ENCODE data around the gene NOS2. TPM values are rescaled to one million over a fixed set of nuclear protein-coding genes. Genes with fewer than 3 reads are reported as not detected.
"Not testable (repeated sequence)": the region's sequence is repeated elsewhere in the genome, so short reads cannot be mapped to it uniquely, and the experiment has no call there.

The NOS2 gene
- total and polyA plus RNA-seq, 5 donors = 0.02 to 0.09 (median 0.08) TPM; not detected in 2

DNA sequence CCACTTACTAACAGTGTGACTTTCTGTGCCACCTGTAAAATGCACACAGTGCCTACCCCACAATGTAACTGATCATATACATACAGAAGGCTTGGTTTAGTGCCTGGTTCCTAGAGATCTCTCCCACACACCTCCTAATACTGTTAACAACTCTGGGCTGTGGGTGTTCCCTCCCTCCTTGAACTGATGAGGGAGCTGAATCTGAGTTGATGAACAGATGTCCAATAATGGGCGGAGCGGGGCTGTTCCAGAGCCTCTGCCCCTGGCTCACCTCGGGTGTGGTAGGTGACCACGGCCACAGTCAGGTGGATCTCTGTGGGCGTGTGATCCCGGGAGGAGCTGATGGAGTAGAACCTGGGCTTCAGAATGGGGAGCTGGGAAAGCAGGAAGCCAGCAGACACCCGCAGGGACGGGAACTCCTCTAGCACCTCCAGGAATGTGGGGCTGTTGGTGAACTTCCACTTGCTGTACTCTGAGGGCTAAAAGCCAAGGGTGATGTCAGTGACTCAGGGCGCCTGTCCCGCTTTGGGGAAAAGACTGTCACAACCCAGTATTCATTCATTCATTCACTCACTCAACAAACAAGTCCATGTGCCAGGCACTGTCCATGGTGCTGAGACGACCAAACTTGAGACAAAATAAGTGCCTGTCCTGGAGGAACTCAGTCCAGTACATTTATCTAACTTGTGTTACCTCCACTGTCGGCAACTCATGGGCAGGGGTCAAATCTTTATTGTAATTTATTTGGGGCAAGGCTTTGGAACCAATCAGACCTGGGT, 37.6 kb downstream of the NOS2 start:
- H3K4me3 ChIP-seq (ENCODE audit: low read length) = no peak overlapping the region
- H3K9me3 ChIP-seq (ENCODE audit: control insufficient read depth, low read length) = no peaks in the 10 kb centered on the region
- no peaks in the 10 kb centered on the region for H3K4me1 ChIP-seq (ENCODE audit: control insufficient read depth, insufficient read depth, low read length)
- ATAC-seq (no peak), DNase-seq (peak in 1 of 3 donors; percentile 59)
- no peak overlapping the region for H3K27ac ChIP-seq (ENCODE audit: low read length)
- WGBS = 80% methylated on average over 12 of the region's 12 CpGs
- intact Hi-C loops (cut with DNase I) = loop anchor here in 2 of 4 donors (5.0 kb wide), 1 partner anchor 115 kb away; no protein-coding TSS in a partner anchor
- no peaks in the 10 kb centered on the region for H3K27me3 ChIP-seq (ENCODE audit: control insufficient read depth, insufficient read depth)

DNA sequence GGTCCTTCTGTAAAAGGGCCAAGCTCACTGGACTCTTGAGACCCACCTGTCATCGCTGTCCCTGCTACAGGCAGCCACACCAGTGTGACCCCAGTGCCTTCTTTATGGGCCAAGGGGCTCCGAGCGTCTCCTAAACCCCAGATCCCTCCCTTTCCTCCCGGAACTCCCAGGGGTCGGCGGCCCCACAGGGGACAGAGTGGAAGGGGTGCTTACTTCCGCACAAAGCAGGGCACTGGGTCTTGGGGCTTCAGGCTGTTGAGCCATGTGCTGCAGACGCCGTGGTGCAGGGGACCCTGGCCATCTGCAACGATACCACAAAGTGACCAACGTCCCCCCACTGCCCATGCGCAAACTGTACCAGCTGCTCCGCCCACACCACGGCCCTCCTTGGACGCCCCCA, 39.4 kb downstream of the NOS2 start:
- 89% methylated on average over 14 of the region's 15 CpGs for WGBS
- intact Hi-C loops (cut with DNase I) = loop anchor here in 2 of 4 donors (5.0 kb wide), 1 partner anchor 116 kb away; no protein-coding TSS in a partner anchor
- not testable (repeated sequence) for H3K27ac ChIP-seq (ENCODE audit: low read length); ATAC-seq; H3K4me3 ChIP-seq (ENCODE audit: low read length); H3K27me3 ChIP-seq (ENCODE audit: control insufficient read depth, insufficient read depth); H3K4me1 ChIP-seq (ENCODE audit: control insufficient read depth, insufficient read depth, low read length); DNase-seq; H3K9me3 ChIP-seq (ENCODE audit: control insufficient read depth, low read length)

DNA sequence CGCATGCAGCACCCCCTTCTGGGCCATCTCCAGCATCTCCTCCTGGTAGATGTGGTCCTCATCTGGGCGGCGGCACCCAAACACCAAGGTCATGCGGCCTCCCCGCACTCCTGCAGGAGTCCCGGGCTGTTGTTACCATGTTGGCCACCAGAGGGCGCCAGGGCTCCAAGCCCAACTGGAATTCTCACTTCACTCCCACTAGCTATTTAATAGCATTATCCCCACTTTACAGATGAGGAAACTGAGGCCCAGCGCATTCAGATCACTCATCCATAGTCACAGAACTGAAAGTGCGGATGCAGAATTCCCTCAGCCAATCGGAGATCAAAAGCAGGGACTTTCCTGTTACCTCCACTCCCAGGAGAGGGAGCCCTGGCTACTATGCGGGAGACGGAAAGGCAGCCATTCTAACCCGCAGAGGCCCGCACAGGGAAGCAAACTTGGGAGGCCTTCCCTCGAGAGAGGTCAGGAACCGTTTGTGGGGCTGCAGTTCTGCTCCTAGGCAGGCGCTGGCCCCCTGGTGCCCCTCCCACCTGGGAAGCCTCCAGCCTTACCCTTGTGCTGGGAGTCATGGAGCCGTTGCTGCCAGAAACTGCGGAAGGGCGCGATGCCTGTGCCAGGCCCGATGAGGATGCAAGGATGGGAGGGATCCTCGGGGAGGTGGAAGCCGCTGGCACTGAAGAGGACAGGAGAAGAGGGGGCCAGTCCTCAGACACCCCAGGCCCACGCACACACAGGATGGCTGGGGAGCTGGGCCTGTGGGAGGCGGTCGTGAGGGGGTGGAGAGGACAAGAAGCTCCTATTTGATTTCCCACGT, 40.1 kb downstream of the NOS2 start:
- peak in 1 of 2 donors; percentile 55 for ATAC-seq
- intact Hi-C loops (cut with DNase I) = loop anchor here in 2 of 4 donors (5.0 kb wide), 1 partner anchor 117 kb away; no protein-coding TSS in a partner anchor
- WGBS = 44% methylated on average over 28 of the region's 28 CpGs

DNA sequence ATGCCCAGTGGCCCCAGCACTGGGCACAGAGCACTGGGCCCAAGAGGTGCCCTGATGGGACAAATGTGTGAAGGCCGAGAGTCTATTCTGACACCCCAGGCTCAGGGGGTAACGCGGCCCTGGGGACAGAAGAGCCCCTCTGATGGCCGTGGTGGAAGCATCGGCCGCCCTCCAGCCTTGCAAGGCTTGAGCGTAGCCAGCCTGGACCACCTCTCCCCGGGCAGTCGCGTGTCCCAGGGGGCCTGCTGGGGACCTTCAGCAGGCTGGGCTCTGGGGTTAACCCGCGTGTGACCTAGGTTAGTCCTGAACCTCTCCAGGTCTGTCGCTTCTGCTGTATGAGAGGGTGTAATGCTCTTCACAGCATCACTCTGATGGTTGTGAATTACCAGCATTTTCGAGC, 40.8 kb downstream of the NOS2 start:
- no peaks in the 10 kb centered on the region for H3K27me3 ChIP-seq (ENCODE audit: control insufficient read depth, insufficient read depth)
- intact Hi-C loops (cut with DNase I) = loop anchor here in 3 of 4 donors (5.0 to 10.0 kb wide), 4 partner anchors 102 to 152 kb away; no protein-coding TSS in a partner anchor
- ATAC-seq (no peak), DNase-seq (no peak)
- H3K4me1 ChIP-seq (ENCODE audit: control insufficient read depth, insufficient read depth, low read length) = no peaks in the 10 kb centered on the region
- no peak overlapping the region for H3K4me3 ChIP-seq (ENCODE audit: low read length)
- no peaks in the 10 kb centered on the region for H3K9me3 ChIP-seq (ENCODE audit: control insufficient read depth, low read length)
- H3K27ac ChIP-seq (ENCODE audit: low read length) = no peak overlapping the region
- 85% methylated on average over 14 of the region's 14 CpGs for WGBS

More for the DNA sequence above, 40.1 kb downstream of the NOS2 start:
- H3K9me3 ChIP-seq (ENCODE audit: control insufficient read depth, low read length) = no peaks in the 10 kb centered on the region
- H3K4me1 ChIP-seq (ENCODE audit: control insufficient read depth, insufficient read depth, low read length) = no peaks in the 10 kb centered on the region
- H3K4me3 ChIP-seq (ENCODE audit: low read length) = no peak overlapping the region
- no peak overlapping the region for H3K27ac ChIP-seq (ENCODE audit: low read length)
- no peaks in the 10 kb centered on the region for H3K27me3 ChIP-seq (ENCODE audit: control insufficient read depth, insufficient read depth)
- DNase-seq = peak; percentile 55 to 87 (median 86)

DNA sequence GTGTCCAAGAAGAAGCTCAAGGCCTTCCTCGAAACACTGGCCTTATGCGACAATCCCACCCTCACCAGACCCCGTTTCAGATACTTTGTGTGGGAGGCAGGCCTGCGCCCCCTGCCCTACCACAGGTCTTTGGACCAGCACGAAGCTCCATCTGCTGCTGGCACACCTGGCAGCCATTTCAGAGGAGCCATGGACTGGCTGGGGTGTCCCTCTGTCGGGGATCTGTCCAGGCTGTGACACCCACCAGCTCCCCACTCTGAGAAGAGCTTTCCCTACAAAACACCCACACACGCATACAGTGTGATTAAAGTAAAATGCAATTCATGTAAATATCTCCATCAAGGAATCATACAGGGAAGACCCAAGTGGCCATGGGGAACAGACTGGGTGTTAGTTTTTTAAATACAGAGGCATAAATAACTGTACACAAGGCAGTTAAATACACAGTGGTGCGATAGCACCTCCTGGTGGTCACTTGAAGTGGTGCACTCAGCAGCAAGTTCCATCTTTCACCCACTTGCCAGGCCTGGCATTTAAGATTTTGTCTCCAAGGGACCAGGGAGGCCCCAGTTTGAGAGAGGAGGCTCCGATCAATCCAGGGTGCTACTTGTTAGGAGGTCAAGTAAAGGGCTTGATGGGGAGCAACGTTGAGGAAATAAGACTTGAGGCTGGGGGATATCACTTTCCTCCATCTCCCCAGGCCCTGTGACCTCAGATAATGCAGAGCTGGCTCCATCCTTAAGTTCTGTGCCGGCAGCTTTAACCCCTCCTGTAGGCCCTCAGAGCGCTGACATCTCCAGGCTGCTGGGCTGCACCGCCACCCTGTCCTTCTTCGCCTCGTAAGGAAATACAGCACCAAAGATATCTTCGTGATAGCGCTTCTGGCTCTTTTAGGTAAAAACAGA, 43.6 kb downstream of the NOS2 start:
- no peaks in the 10 kb centered on the region for H3K4me1 ChIP-seq (ENCODE audit: control insufficient read depth, insufficient read depth, low read length)
- intact Hi-C loops (cut with DNase I) = loop anchor here (2.0 to 10.0 kb wide), 5 partner anchors 99 to 149 kb away; no protein-coding TSS in a partner anchor
- H3K4me3 ChIP-seq (ENCODE audit: low read length) = no peak overlapping the region
- WGBS = 71% methylated on average over 17 of the region's 17 CpGs
- H3K9me3 ChIP-seq (ENCODE audit: control insufficient read depth, low read length) = no peaks in the 10 kb centered on the region
- no peaks in the 10 kb centered on the region for H3K27me3 ChIP-seq (ENCODE audit: control insufficient read depth, insufficient read depth)
- DNase-seq (peak in 2 of 3 donors; percentile 35 to 66), ATAC-seq (no peak)
- no peak overlapping the region for H3K27ac ChIP-seq (ENCODE audit: low read length)

DNA sequence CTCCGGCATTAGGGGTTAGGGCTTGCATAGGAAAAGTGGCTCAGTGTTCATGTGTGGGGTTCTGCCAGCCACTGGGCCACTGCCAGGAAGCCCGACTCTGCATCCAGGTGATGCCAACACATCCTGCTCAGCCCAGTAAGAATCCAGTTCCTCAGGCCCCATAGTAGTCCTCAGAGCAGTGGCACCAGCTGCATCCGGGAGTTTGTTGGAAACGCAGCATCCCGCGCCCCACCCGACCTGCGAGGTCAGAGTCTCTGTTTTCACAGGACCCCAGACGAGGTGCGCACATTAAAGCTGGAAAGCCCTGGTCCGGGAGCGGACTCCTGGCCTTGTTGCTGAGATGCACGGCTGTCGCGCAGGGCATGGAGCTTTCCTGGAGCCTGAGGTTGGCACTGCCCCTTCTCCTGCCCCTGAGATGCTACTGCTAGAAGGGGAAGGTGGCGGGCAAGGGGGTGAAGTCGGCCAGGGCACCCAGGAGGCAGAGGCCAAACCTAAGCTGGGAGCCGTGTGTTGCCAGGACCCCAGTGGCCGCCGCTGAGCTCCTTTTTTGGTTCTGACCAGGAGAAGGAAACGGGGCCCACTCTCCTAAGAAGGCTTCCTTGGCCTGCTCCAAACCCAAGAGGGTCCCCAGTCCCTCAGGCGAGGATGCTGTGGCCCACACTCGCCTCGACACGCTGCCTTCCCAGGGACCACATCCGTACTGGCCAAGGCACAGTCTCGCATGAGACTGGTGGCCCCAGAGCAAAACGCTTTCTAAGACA, 44.4 kb downstream of the NOS2 start:
- ATAC-seq (no peak), DNase-seq (no peak)
- no peak overlapping the region for H3K4me3 ChIP-seq (ENCODE audit: low read length)
- H3K9me3 ChIP-seq (ENCODE audit: control insufficient read depth, low read length) = no peaks in the 10 kb centered on the region
- H3K4me1 ChIP-seq (ENCODE audit: control insufficient read depth, insufficient read depth, low read length) = no peaks in the 10 kb centered on the region
- 89% methylated on average over 28 of the region's 28 CpGs for WGBS
- H3K27me3 ChIP-seq (ENCODE audit: control insufficient read depth, insufficient read depth) = no peaks in the 10 kb centered on the region
- H3K27ac ChIP-seq (ENCODE audit: low read length) = no peak overlapping the region
- intact Hi-C loops (cut with DNase I) = loop anchor here (2.0 to 10.0 kb wide), 5 partner anchors 99 to 149 kb away; no protein-coding TSS in a partner anchor

DNA sequence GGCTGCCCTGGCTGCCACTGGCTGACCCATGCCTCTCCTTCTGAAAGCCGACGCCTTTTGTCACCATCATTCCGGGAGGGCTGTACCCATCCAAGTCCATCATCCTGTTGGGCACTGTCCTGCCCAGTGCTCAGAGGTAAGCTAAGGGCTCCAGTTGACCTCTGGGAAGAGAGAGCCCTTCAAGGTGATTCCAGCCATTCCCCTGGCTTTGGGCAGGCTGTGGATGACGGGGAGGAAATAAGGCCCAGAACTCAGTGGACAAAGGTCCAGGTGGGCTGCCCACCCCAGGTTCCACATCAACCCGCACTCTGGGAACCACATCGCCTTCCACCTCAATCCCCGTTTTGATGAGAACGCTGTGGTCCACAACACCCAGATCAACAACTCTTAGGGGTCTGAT, 45.8 kb downstream of the NOS2 start:
- 94% methylated on average over 8 of the region's 8 CpGs for WGBS
- Histone ChIP-seq H3K27me3 (ENCODE audit: control insufficient read depth, insufficient read depth) (no peaks in the 10 kb centered on the region), H3K9me3 (ENCODE audit: control insufficient read depth, low read length) (no peaks in the 10 kb centered on the region), H3K4me3 (ENCODE audit: low read length) (no peak overlapping the region), H3K27ac (ENCODE audit: low read length) (no peak overlapping the region), H3K4me1 (ENCODE audit: control insufficient read depth, insufficient read depth, low read length) (no peaks in the 10 kb centered on the region)
- intact Hi-C loops (cut with DNase I) = loop anchor here in 1 of 4 donors (10.0 kb wide), 1 partner anchor 100 kb away; no protein-coding TSS in a partner anchor
- no peak for ATAC-seq
- DNase-seq = no peak

DNA sequence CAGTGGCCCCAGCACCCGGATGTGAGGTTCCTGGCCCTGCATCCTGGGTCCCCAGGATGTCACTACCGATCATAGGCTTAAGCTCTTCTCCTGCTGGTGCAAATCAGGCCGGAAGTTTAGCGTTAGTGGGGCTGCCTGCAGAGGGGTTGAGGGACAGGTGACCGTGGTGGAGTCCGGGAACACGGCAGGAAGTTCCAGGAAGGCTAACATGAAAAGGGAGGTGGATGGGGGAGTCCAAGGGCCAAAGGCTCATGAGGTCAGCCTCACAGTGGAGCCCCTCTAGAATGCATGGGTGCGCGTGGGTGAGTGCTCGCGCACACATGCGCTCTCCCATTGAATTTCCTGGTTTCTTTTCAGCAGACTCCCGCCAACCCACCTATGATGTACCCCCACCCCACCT, 46.6 kb downstream of the NOS2 start:
- H3K27ac ChIP-seq (ENCODE audit: low read length); H3K27me3 ChIP-seq (ENCODE audit: control insufficient read depth, insufficient read depth); H3K4me1 ChIP-seq (ENCODE audit: control insufficient read depth, insufficient read depth, low read length); H3K9me3 ChIP-seq (ENCODE audit: control insufficient read depth, low read length); ATAC-seq; H3K4me3 ChIP-seq (ENCODE audit: low read length): not testable (repeated sequence)
- peak in 1 of 3 donors; percentile 49 for DNase-seq
- WGBS = 92% methylated on average over 13 of the region's 13 CpGs
- intact Hi-C loops (cut with DNase I) = loop anchor here in 1 of 4 donors (10.0 kb wide), 1 partner anchor 99 kb away; no protein-coding TSS in a partner anchor

DNA sequence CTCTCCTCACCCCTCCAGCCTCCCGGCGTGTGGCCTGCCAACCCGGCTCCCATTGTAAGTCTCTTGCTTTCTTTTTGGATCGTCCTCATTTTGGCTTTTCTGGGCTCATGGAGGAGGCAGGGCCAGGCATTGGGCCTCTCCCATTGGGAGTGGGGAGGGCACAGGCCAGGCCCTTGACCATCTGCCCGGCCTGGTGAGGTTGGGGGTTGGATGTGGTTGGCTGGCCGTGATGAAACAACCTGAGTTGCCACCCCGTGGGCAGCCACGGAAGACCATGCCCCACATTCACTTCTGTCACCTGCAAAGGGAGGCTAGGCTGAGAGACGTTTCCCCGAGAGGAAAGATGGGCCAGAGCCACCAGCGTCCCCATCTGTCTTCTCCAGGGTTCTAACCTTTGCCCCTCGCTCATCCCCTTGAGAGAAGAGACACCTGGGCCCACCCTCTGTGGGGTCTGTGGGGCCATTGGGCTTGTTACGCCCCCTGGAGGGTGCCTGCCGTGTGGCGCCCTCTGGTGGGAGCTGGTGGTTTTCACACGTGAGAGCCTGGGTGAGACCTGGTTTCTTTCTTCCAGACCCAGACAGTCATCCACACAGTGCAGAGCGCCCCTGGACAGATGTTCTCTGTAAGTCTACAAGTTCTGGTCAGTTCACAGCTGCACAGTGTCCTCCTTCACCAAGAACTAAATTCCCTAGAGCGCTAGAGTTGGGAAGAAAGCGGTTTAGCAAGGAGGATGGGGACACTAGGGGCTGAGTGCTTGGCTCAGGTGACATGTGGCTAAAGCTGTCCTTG, 47.3 kb downstream of the NOS2 start:
- not testable (repeated sequence) for ATAC-seq; H3K27me3 ChIP-seq (ENCODE audit: control insufficient read depth, insufficient read depth); H3K27ac ChIP-seq (ENCODE audit: low read length); DNase-seq; H3K4me3 ChIP-seq (ENCODE audit: low read length); H3K4me1 ChIP-seq (ENCODE audit: control insufficient read depth, insufficient read depth, low read length); H3K9me3 ChIP-seq (ENCODE audit: control insufficient read depth, low read length)
- intact Hi-C loops (cut with DNase I) = loop anchor here in 1 of 4 donors (10.0 kb wide), 1 partner anchor 98 kb away; no protein-coding TSS in a partner anchor
- WGBS = 83% methylated on average over 7 of the region's 19 CpGs

Measured in right cardiac atrium (tissue), 5 donors.